Upper lobe of left lung (tissue), 4 donors: Measurements from ENCODE around the gene ZNF783.

Experiments
- CTCF ChIP-seq, 6 experiments: fragments of 450-650 bp in 4 of 6; fragments of 200-600 bp in 2 of 6; sonication (generic) in 2 of 6; IDR thresholded peaks; one replicate each; pipeline ENCODE4 v1.5.1; 2016 to 2019; ENCODE audit warnings: antibody characterized with exemption in 6 of 6
- POLR2AphosphoS5 ChIP-seq, 2 donors: sonication (generic); formaldehyde crosslinking; IDR thresholded peaks; one replicate each; pipeline ENCODE4 v1.5.1; 2017; ENCODE audit warnings: antibody characterized with exemption in 2 of 2

- TF ChIP-seq CTCF (IDR thresholded peaks at IDR 0.05) (no peak), POLR2AphosphoS5 (IDR thresholded peaks at IDR 0.05) (no peak)
Measured at GRCh38 chr7:149266451-149266850, 4.5 kb downstream of the ZNF783 start.
